IMR-90 (cell line): Measurements from ENCODE around the gene ZMAT5. TPM values are rescaled to one million over a fixed set of nuclear protein-coding genes. Genes with fewer than 3 reads are reported as not detected.

ENCODE experiments used
- ATAC-seq: fragments of 200-7000 bp; cut with Tn5 transposase; 2 replicates; pipeline ENCODE4 v1.9.1; 2020; ENCODE audit warnings: low read depth, mild to moderate bottlenecking, moderate library complexity
- BruUV-seq: library from RNA; stranded (reverse); fragments of 400-500 nt; replicated peaks from 2 replicates; lab custom pipeline; 2021; lab: Mats Ljungman, UMichigan
- CTCF ChIA-PET: fragments of 300-600 bp; formaldehyde crosslinking; extraction: SDS; loops from one replicate; lab custom pipeline; 2021; ENCODE audit warnings: antibody characterized with exemption; lab: Yijun Ruan, JAX
- POLR2A ChIA-PET: fragments of 300-600 bp; sonication (Branson Sonifier 250); formaldehyde crosslinking; loops from one replicate; lab custom pipeline; 2022; ENCODE audit warnings: antibody characterized with exemption; ENCODE audit not compliant: unreplicated experiment; lab: Charles Lee
- DNase-seq: peaks from one replicate; pipeline ENCODE4 v3.0.0; 2013
- H2AFZ ChIP-seq: replicated peaks from 2 replicates; pipeline ENCODE3; 2013; ENCODE audit warnings: low read length, mild to moderate bottlenecking; ENCODE audit not compliant: poor library complexity
- H2AK5ac ChIP-seq: 2 replicates; pipeline ENCODE4 v1.6.1; 2013; ENCODE audit warnings: low read depth, low read length, inconsistent platforms
- H2AK9ac ChIP-seq: replicated peaks from 2 replicates; pipeline ENCODE3; 2013; ENCODE audit warnings: mild to moderate bottlenecking, low read depth, low read length, moderate library complexity; ENCODE audit not compliant: poor library complexity
- H2BK120ac ChIP-seq: 2 replicates; pipeline ENCODE4 v1.6.1; 2013; ENCODE audit warnings: low read depth, low read length, inconsistent platforms
- H2BK15ac ChIP-seq: 3 replicates; pipeline ENCODE4 v1.6.1; 2013; ENCODE audit warnings: low read depth, low read length, inconsistent platforms
- H2BK20ac ChIP-seq: 2 replicates; pipeline ENCODE4 v1.6.1; 2013; ENCODE audit warnings: low read depth, mild to moderate bottlenecking, inconsistent platforms, low read length, moderate library complexity
- H2BK5ac ChIP-seq: 2 replicates; pipeline ENCODE4 v1.6.1; 2013; ENCODE audit warnings: mild to moderate bottlenecking, low read depth, low read length, inconsistent platforms; ENCODE audit not compliant: poor library complexity, severe bottlenecking
- H3K14ac ChIP-seq: replicated peaks from 2 replicates; pipeline ENCODE4 v1.6.1; 2013; ENCODE audit warnings: low read depth, low read length, inconsistent platforms
- H3K18ac ChIP-seq: 2 replicates; pipeline ENCODE4 v1.6.1; 2013; ENCODE audit warnings: low read depth, low read length, control low read depth
- H3K23ac ChIP-seq: 2 replicates; pipeline ENCODE4 v1.6.1; 2013; ENCODE audit warnings: low read depth, low read length, inconsistent platforms
- H3K27ac ChIP-seq: 2 replicates; pipeline ENCODE4 v1.5.1; 2013; ENCODE audit warnings: mild to moderate bottlenecking, control low read depth, low read length; ENCODE audit not compliant: insufficient read depth
- H3K27me3 ChIP-seq: 2 replicates; pipeline ENCODE4 v1.6.1; 2013; ENCODE audit warnings: low read length; ENCODE audit not compliant: control insufficient read depth, insufficient read depth
- H3K36me3 ChIP-seq: 2 replicates; pipeline ENCODE4 v1.6.1; 2013; ENCODE audit warnings: low read length, mixed read lengths; ENCODE audit not compliant: control insufficient read depth, insufficient read depth
- H3K4ac ChIP-seq: 2 replicates; pipeline ENCODE4 v1.6.1; 2013; ENCODE audit warnings: low read depth, low read length, inconsistent platforms
- H3K4me1 ChIP-seq: 2 replicates; pipeline ENCODE4 v1.6.1; 2013; ENCODE audit warnings: low read length, mixed read lengths; ENCODE audit not compliant: control insufficient read depth, insufficient read depth
- H3K4me2 ChIP-seq: 2 replicates; pipeline ENCODE4 v1.6.1; 2013; ENCODE audit warnings: low read depth, mild to moderate bottlenecking, control low read depth, low read length, moderate library complexity
- H3K4me3 ChIP-seq: 2 replicates; pipeline ENCODE4 v1.5.1; 2013; ENCODE audit warnings: low read depth, mild to moderate bottlenecking, control low read depth, low read length, moderate library complexity; ENCODE audit not compliant: insufficient read depth
- H3K56ac ChIP-seq: 2 replicates; pipeline ENCODE4 v1.6.1; 2013; ENCODE audit warnings: low read length, inconsistent platforms; ENCODE audit not compliant: insufficient read depth; ENCODE audit errors: extremely low read depth
- H3K79me1 ChIP-seq, 2 experiments: 2 replicates each; pipeline ENCODE4 v1.6.1; 2013; ENCODE audit warnings: low read length in 2 of 2, inconsistent platforms in 1 of 2, low read depth in 1 of 2
- H3K9ac ChIP-seq: 2 replicates; pipeline ENCODE4 v1.6.1; 2013; ENCODE audit warnings: low read depth, low read length, control low read depth
- H3K9me1 ChIP-seq: 2 replicates; pipeline ENCODE4 v1.6.1; 2013; ENCODE audit warnings: low read length, inconsistent platforms; ENCODE audit not compliant: insufficient read depth
- H3K9me3 ChIP-seq: 2 replicates; pipeline ENCODE4 v1.6.1; 2013; ENCODE audit warnings: low read length; ENCODE audit not compliant: control insufficient read depth, insufficient read depth
- H4K20me1 ChIP-seq: 2 replicates; pipeline ENCODE4 v1.6.1; 2013; ENCODE audit warnings: low read length, inconsistent platforms; ENCODE audit not compliant: insufficient read depth
- H4K5ac ChIP-seq: 2 replicates; pipeline ENCODE4 v1.6.1; 2013; ENCODE audit warnings: mild to moderate bottlenecking, low read depth, low read length, control low read depth
- H4K8ac ChIP-seq, 2 experiments: 2 replicates each; pipeline ENCODE4 v1.6.1; 2013; ENCODE audit warnings: low read depth in 2 of 2, low read length in 2 of 2, control low read depth in 1 of 2, inconsistent platforms in 1 of 2
- H4K91ac ChIP-seq: 2 replicates; pipeline ENCODE4 v1.6.1; 2013; ENCODE audit warnings: low read depth, low read length, inconsistent platforms; ENCODE audit not compliant: insufficient read depth
- FOS ChIP-seq: fragments of 150-350 bp; IDR thresholded peaks from 2 replicates; pipeline ENCODE4 v1.6.1; 2016; ENCODE audit warnings: low read depth, low read length
- MAZ ChIP-seq: IDR thresholded peaks from 2 replicates; pipeline ENCODE4 v1.6.1; 2012; ENCODE audit warnings: low read depth, mild to moderate bottlenecking, low read length, improper control_type of control experiment, moderate library complexity, borderline replicate concordance
- RFX5 ChIP-seq: IDR thresholded peaks from 2 replicates; pipeline ENCODE4 v1.8.0; 2012; ENCODE audit warnings: low read depth, mild to moderate bottlenecking, low read length, moderate library complexity
- WGBS, 2 experiments: methylation state at CpG; one replicate each; pipeline versions ENCODE4 v1.1.5 to v1.1.7; 2013; ENCODE audit warnings: missing lambda C conversion rate in 2 of 2; ENCODE audit not compliant: insufficient read length in 1 of 2; ENCODE audit errors: extremely low coverage in 2 of 2; 5-methylcytosine and 5-hydroxymethylcytosine counted together
- dilution Hi-C: fragments of 300-500 bp; cut with HindIII; formaldehyde crosslinking; loops from one replicate; pipeline ENCODE4 v1.14.3; 2018; ENCODE audit warnings: low sequenced_read_pairs; ENCODE audit not compliant: unreplicated experiment
- in situ Hi-C: fragments of 300-500 bp; cut with MboI; formaldehyde crosslinking; loops from 3 replicates; pipeline ENCODE4 v1.14.3; 2019; ENCODE audit warnings: low sequenced_read_pairs, inconsistent platforms, mixed read lengths
- intact Hi-C: fragments of 100-400 bp; cut with micrococcal nuclease; formaldehyde crosslinking; loops from 2 replicates; pipeline ENCODE4 v1.10.0; 2022
- polyA plus RNA-seq, 3 experiments: library from polyadenylated mRNA; depleted of rRNA; stranded (reverse); fragments of >200 nt; gene quantifications; 2 replicates each; pipeline ENCODE4 v1.2.3, GENCODE V29; 2012; ENCODE audit warnings: low replicate concordance in 1 of 3
- total RNA-seq: library from RNA; depleted of rRNA; stranded (reverse); fragments of >200 nt; gene quantifications from 2 replicates; pipeline ENCODE4 v1.2.3, GENCODE V29; 2012

ZMAT5 gene
- total and polyA plus RNA-seq, 2 of the 4 experiments (the other 2 are of a cell fraction): 21.7 to 31.8 TPM

DNA sequence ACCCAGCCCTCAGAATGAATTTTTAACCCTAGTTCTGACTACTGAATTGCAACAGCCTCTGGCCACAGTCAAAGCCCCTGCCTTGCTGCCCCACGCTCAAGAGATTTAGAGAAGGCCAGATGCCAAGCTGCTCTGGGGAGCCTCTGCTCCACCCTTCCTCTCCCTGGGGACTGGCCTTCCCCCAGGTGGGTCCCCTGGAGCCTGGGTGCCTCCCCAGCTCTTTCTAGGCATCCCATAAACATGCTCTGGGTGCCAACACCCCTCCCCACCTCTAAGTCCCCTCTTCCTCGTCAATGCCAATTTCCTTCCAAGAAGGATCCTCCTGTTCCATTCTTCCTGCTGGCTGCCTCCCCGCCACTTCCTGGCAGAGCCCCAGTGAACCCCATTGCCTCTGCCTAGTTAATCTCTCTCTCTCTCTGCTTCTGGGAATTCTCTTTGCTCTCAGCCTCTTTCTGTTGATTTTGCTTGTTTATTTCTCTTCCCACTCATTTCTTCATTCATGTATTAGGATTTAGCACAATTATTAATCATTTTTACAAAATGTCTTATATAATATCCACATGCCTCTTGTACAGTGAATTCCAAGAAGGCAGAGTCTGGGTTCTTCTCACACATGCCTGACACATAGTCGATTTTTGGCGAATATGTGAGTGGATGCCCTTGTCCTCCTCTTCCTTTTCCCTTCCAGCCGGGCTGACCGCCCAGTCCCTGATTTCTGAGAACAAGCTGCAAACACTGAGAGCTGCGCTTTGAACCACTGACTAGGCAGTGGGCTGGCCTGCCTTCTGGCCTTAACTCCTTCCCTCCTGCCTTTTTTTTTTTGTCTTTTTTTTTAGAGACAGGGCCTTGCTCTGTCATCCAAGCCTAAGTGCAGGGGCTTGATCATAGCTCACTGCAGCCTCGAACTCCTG, 17.9 kb upstream of the ZMAT5 start:
- Histone ChIP-seq H4K91ac (peak overlapping the region; percentile 33; the same call in 1 of the 2 replicates), H3K4me2 (no peak overlapping the region), H3K9ac (no peak overlapping the region), H2AK5ac (peak overlapping the region; percentile 29; the same call in 1 of the 2 replicates), H3K14ac (no peak overlapping the region; the same call in 1 of the 2 replicates), H3K4me1 (peaks cover 24% of the 10 kb centered on the region), H3K4me3 (no peak overlapping the region), H3K4ac (no peak overlapping the region), H3K27me3 (no peaks in the 10 kb centered on the region), H3K9me1 (peaks cover 13% of the 10 kb centered on the region), H3K18ac (no peak overlapping the region), H4K20me1 (no peaks in the 10 kb centered on the region), H3K9me3 (no peaks in the 10 kb centered on the region), H4K8ac (no peak overlapping the region; a peak in 1 of 4 replicates), H2BK120ac (0 out of 2 replicates have a peak overlapping the region, but pooled peaks have one; percentile 1), H2BK5ac (no peak overlapping the region), H3K56ac (no peak overlapping the region), H2BK15ac (0 out of 3 replicates have a peak overlapping the region, but pooled peaks have one; percentile 11), H3K36me3 (peaks cover 24% of the 10 kb centered on the region), H3K23ac (no peak overlapping the region), H2AK9ac (no peak overlapping the region), H2BK20ac (no peak overlapping the region), H3K27ac (no peak overlapping the region), H2AFZ (peak overlapping the region; percentile 77), H3K79me1 (peaks cover 0 to 12% of the 10 kb centered on the region in 2 experiments; a peak in 2 of 4 replicates), H4K5ac (no peak overlapping the region)
- dilution Hi-C loops (no loop called here), in situ Hi-C loops (no loop called here), intact Hi-C loops (no loop called here)
- TF ChIP-seq MAZ (no peak), FOS (no peak), RFX5 (no peak)
- CTCF ChIA-PET: no interaction called here
- DNase-seq (peak; percentile 18), ATAC-seq (no peak)
- no TSS peak for BruUV-seq
- POLR2A ChIA-PET: interaction anchor here (0.6 kb wide), 1 partner anchor 110 kb away, joined by 4 read pairs; no protein-coding TSS in a partner anchor
- WGBS, 2 experiments: 54% methylated on average over 4 of the region's 9 CpGs; no CpG with 5 or more reads in 1 of the 2 experiments
